HG03045 (cell line): Measurements from ENCODE around the gene SLC41A3.

Experiments used
- ATAC-seq: cut with Tn5 transposase; IDR thresholded peaks from one replicate; pipeline ENCODE4 v1.9.1; 2021; ENCODE audit warnings: mild to moderate bottlenecking, moderate library complexity; ENCODE audit not compliant: unreplicated experiment

The SLC41A3 gene

DNA sequence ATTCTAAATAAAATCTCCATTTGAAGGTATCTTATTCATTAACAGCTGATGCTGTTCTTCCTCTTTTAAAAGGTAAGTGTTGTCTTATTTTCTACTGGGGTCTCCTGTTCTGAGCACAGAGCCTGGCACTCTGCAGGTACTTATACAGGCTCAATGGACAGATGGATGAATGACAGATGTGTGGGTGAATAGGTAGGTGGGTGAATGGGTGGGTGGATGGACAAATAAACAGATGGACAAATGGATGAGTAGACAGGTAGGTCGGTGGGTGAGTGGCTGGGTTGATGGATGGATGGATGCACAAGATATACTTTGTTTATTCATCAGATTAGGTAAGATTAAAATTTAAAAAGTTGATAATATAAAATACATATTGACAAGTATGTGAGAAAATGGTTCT is 53.5 kb downstream of the SLC41A3 start:
- ATAC-seq = no peak

DNA sequence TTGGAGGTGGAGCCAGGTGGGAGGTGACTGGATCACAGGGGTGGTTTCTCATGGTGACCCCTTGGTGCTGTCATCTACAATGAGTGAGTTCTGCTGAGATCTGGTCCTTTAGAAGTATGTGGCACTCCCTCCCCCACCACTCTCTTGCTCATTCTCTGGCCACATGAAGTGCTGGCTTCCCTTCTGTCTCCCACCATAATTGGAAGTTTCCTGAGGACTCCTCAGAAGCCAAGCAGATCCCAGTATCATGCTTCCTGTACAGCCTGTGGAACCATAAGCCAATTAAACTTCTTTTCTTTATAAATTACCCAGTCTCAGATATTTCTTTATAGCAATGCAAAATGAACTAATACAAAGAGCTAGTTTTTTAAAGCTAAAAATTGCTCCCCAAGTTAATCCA is 54.7 kb downstream of the SLC41A3 start:
- ATAC-seq = no peak

DNA sequence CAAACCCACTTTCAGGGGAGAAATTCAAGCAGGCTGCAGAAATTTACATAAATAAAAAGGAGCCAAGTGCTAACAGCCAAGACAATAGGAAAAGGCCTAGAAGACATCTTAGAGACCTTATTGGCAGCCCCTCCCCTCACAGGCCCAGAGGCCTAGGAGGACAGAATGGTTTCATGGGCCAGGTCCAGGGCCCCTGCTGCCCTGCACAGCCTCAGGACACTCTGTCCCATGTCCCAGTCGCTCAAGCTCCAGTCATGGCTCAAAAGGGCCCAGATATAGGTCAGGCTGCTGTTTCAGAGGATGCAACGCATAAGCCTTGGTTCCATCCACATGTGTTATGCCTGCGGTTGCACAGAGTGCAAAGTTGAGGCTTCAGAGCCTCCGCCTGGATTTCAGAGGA is 55.8 kb downstream of the SLC41A3 start:
- ATAC-seq = no peak

DNA sequence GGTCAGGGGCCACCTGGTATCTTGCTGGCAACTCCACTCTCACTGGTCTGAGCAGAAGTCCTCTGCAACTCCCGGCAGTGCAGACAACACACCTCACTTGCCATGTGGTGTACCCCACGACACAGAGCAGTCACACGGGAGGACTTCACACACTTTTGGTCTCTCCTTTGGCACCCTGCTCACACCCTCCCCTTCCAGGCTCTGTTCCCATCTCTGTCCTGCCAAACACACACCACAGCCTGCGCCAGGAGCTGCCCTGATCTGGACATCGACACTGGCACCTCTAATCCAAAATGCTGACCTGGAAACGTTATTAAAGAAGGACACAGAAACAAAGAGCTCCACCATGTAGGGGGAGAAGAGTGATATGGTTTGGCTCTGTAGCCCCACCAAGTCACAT is 57.2 kb downstream of the SLC41A3 start:
- ATAC-seq = no peak

DNA sequence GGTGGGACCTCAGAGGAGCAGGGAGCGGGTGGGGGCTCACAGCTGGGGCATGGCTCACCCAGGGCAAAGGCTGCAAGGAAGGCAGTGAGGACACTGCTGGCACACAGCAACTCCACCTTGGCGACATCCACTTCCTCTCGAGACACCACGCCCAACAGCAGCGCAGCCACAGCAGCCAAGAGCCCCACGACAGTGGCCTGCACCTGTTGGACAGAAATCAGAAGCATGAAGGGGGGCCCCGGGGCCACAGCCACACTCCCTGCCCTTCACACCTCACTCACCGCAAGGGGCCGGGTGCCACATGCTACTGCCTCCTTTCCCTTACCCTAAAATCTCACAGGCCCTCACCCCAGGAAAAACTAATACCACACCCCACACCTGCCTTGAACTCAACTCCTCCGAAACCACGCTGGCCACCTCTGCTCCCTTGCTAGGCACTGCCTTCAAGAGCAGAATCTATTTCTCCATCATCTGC is 57.6 kb downstream of the SLC41A3 start:
- no peak for ATAC-seq

DNA sequence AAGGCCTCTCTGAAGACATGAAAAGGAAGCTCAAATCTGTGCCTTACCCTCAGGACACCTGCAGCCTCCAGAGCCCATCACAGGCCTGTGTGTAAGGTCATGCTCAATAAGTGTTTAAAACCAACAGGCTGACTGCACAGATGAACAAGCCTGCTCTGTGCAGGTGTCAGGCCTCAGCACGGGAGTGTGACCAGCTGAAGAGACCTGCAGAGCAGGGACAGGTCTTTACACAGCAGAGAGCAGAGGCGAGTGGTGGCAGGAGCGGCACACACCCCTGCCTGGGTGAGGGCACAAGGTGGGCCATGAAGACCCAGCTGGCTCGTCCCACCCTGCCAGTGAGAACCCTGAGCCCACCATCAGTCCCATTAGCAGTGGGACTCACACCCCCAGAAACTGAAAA is 58.1 kb downstream of the SLC41A3 start:
- no peak for ATAC-seq

DNA sequence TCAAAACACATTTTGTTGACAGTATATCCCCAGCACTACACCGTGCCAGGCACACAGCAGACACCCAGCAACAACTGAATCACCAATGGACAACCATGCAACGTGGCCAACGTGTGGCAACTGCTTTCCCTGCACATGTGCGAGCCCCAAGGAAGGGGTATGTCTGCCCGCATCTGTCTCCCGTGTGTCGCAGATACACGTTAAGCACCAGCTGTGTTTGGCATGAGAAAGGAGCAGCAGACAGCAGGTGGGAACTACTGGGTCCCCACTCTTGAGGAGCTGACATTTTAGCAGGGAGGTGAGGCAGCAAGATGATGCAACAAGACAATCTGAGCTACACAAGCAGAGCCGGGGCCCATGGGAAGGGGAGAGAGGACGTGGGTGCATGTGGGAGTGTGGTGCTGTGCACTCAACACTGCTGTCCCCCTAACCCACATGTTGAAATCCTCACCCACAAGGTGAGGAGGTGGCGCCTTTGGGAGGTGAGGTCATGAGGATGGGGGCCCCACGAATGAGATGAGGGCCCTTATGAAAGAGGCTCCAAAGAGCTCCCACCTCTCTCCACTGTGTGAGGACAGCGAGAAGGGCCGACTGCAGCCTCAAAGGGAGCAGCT is 58.7 kb downstream of the SLC41A3 start:
- no peak for ATAC-seq

DNA sequence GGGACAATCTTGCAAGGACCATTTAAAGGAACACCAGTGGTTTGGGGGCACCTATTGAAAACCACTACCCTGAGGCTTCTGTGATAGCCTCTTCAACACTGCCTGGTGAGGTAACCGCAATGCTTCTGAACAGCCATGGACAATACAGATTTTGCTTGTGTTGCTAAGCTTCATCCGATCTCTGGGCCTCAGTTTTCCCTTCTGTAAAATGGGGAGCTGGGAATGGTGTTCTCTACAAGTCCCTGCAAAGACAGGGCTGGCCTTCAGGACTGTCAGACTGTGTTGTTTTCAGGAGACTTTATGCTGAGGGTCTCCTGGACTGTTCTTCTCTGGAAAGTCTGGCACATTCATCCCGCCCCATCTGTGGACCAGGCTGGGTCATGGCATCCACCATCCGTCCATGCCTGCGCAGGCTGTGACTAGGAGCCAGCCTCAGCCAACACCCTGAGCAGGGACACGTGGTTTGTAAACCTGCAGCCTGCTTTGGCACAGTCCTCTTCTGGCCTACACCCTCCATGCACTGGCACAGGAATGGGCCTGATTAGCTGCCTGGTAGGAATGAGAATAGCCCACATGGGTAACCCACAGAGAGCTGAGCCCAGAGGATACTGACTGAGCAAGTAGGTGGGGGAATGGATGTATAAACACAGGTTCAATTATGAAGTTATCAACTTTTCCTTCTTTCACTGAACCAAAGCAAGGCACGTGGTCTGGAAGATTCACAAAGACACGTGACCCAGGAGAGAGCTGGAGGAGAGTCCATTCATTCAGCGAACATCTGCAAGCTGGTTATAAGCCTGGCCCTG is 59.7 kb downstream of the SLC41A3 start:
- ATAC-seq = no peak

DNA sequence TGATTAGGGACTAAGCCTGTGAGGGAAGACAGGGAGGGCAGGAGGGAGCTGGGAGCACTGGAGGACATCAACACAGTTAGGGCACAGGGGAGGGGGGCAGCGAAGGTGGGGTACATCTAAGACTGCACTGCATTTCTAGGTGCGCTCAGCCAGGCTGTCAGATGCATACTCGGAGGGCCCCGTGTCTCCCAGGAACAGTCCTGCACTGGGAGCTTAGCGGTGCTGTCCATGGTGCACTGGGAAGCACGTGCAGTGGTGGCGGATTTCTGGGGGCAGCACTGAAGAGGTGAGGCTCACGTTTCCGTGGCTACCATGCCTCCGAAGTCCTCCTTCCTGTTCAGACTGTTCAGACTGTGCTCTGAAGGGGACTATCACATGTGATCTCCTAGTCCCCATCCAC is 60.5 kb downstream of the SLC41A3 start:
- ATAC-seq = no peak

DNA sequence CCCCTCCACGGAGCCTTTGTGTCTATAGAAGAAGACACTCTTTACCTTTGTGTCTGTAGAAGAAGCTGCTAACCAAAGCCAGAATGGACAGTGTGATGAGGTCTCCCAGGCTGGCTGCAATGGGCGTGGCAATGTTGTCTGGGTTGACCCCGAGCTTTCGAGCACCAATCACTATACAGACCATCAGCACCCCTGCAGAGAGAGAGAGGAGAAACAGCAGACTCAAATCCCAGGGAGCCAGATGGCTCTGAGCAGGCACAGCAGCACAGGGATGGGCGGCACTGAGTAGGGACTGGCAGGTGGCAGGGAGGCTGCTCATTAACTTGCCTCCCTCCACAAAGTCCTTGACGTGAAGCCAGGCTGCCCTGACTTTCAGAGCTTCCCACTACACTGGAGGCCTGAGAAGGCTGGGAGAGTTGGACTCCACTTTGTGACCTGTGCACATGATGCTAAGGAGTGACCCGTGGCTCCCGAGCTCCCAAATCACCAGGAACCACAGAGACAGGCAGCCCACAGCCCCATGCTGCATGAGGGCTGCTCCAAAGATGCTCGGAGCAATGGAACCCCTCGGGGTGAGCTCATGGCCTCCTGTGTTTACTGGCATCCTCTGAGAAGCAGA is 61.1 kb downstream of the SLC41A3 start:
- no peak for ATAC-seq

DNA sequence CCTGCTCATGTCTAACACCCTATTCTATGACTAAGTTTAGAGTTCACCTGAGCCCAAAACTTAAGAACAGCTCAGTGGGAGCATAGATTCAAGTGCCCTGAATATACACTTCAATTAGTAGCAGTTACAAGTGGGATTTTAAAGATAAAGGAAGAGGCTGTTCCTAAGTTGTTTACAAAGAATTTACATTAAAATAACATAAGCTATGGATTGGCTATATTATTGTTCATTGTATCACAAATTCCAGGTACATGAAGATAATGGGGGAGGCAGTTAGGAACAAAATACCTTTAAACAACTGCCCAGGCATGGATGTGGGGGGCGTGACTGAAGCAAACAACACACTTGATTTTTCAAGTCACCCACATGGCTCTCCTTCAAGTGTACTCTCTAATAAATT is 62.2 kb downstream of the SLC41A3 start:
- ATAC-seq = no peak

DNA sequence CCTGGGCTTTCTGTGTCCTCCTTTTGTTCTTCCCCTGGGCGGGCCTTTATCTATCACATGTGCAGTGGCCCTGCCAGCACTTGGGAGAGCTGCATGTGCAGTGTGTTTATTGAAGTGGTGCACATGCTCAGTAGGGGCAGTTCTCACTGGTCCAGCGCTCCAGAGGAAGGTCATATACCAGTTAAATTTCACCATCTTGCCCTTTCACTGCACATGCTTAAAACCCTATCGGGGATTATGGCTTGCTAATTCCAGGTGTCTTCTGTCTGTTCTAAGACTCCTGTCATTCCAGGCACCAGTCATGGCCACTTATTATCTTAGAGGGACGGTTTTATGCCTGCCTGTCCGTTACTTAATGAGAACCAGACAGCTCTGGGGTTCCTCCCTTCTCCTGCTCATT is 62.7 kb downstream of the SLC41A3 start:
- no peak for ATAC-seq

DNA sequence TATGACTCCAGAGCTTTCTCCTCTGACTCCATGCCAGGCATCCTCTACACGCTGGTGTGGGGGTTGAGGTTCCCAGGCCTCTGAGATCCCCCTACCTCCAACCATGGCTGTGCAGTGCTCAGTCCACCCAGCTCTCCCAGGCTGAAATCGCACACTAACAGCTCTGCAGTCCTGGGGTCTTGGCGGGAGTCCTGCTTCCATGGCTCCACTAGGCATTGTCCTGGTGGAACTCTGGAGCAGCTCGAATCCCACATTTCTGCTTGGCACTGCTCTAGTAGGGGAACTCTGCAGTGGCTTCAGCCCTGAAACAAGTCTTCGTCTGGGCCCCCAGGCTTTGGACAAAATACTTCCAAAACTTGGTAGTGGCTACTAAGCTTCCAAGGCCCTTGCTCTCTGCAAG is 64.2 kb downstream of the SLC41A3 start:
- ATAC-seq = no peak

DNA sequence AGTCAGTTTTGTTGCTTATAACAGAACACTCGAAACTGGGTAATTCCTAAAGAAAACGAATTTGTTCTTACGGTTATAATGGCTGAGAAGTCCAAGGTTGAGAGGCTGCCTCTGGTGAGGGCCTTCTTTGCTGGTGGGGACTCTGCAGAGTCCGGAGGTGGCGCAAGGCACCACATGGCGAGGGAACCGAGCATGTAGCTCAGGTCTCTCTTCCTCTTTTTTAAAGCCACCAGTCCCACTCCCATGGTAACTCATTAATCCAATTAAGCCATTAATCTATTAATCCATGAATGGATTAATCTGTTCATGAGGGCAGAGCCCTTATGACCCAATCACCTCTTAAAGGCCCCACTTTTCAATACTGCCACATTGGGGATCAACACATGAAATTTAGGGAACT is 64.9 kb downstream of the SLC41A3 start:
- ATAC-seq = no peak

DNA sequence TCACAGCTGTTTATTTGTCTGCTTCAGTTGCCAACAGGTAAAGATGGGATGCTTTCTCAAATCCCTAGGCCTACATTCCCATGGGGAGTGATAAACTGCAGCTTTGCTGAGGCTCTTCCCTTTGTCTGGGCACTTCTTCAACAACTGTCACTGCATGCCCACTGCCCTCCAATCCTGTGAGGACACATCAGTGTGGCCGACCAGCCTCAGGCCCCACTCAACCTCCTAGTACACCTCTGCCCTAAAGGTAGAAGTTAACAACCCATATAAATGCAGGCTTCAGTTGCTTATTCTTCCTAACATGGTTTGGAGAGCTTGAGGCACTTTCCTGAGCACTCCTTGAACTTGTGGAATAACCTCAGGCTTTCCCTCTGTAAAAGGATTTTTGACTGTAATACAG is 65.4 kb downstream of the SLC41A3 start:
- ATAC-seq = no peak

DNA sequence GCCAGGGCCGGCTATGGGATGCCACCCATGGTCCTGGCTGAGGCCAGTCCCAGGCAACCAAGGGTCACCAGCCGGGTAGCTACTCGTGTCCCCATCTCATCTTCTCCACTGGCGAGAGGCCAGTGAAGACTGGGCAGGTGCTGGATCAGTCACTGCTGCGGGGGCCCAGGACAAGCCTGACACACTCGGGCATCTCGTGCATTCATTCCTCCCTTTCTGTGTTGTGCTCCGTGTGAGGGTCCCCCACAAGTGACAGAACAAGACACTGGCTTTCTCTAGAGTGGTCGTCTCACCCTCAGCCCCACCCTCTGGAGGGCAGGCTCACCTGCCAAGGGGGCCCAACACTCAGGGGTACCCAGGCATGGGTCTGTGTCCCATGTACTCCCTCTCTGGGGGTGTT is 66.6 kb downstream of the SLC41A3 start:
- ATAC-seq = no peak

DNA sequence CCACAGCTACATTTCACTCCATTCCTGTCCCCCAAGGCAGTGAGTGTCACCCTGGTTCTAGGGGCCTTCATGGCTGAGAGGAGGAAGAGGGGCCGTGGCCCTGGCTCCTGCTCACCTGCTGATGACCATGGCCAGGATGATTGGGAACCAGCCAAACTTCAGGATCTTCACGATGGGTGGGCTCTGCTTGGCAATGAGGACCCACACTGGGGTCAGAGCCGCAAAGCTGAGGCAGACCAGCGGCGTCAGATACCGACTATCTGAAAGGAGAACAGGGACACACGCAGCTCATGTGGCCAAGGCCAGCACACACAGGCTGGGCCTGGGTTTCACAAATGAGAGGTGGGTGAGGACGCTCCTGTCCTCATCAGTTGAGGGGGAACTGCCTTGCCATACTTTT is 67.3 kb downstream of the SLC41A3 start:
- ATAC-seq = no peak

DNA sequence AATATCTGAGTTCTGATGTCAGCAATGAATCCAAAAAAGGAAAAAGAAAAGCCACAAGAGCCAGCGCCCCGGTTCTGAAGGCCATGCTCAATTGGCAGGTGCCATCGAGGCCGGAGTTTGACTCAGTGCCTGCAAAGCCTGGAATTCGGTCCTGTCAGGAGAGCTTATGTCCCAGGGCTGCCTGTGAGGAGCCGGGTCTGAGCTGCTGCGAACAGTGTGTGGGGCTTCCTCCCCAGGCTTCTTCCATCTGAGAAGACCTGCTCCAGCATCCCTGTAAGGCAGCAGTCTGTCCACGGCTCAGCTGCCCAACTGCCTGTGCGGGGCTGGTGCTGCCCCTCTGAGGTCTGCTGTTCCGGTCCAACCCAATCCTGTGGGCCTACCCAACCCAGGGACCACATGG is 68.8 kb downstream of the SLC41A3 start:
- ATAC-seq = no peak

DNA sequence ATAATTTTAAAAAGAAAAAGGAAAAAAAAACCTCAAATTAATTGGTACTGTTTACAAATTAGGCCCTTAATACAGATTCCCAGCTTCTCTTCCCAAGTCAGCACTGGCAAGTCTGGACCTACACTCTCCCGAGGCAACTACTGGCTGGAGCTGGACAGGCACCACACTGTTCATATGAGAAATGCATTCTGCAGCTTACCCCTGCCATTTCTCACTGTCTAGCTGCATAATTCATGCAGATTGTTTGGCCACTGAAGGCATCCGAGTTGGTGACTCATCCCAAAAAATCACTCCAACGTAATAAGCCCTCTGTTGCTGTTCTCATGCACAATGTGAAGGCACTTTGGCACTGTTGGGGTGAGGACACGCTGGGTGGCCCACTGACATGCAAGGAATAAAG is 69.7 kb downstream of the SLC41A3 start:
- no peak for ATAC-seq

DNA sequence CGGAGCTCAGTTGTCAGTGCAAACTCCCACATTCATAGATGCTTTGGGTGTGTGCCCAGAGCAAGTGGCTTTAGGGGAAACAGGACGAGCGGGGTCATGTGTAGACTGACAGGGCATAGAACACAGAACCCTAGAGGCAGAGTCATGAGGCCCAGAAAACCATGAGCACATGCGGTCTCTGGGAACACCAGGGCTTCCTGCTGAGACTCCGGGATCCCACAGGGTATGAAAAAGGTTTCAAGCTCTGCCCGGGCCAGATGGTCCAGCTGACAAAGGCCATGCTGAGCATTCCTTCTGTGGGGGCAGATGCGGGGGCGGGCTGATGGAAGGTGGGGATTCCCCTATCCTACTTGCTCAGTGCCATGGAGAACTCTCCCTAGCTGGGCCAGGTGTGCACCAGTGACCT is 70.2 kb downstream of the SLC41A3 start:
- ATAC-seq = no peak

DNA sequence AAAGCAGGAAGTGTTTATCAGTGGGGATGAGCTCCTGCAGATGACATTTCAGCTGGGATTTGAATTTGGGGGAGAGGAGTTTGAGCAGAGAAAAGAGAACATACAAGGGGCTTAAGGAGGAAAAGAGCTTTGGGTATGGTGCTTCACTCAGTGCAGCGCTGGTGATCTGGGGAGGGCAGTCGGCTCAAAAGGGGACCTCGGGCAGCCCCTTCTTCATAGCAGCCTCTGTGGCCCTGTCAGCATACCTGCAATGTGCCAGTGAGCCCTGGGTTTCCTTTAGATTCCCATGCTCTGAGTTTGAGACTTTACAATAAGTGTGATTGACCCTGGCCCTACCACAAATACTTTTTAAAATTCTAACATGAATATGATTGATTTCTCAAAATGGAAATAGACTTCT is 74.7 kb downstream of the SLC41A3 start:
- ATAC-seq = no peak

DNA sequence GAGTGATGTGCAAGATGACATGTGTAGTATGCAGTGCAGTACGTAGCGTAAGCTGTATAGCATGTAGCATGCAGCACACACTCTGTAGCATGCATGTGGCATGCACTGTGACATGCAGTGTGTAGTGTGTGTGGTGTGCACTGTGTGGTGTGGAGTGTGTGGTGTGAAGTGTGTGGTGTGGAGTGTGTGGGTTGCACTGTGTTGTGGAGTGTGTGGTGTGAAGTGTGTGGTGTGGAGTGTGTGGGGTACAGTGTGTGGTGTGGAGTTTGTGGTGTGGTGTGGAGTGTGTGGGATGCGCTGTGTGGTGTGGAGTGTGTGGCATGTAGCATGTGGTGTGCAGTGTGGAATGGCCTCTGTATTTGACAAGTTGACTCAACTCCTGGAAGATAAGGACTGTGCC is 75.7 kb downstream of the SLC41A3 start:
- no peak for ATAC-seq
